ENCODE measurements around the gene ESCO1. TPM values are rescaled to one million over a fixed set of nuclear protein-coding genes. Genes with fewer than 3 reads are reported as not detected.
A peak's percentile ranks its signal among the peaks of the same experiment; 100 is the strongest.

ESCO1 gene
- total and polyA plus RNA-seq, 2 of the 13 experiments (the other 11 are each of a cell fraction or from before 2014, with no cell fraction given), result 6.3 to 19.4 TPM

DNA sequence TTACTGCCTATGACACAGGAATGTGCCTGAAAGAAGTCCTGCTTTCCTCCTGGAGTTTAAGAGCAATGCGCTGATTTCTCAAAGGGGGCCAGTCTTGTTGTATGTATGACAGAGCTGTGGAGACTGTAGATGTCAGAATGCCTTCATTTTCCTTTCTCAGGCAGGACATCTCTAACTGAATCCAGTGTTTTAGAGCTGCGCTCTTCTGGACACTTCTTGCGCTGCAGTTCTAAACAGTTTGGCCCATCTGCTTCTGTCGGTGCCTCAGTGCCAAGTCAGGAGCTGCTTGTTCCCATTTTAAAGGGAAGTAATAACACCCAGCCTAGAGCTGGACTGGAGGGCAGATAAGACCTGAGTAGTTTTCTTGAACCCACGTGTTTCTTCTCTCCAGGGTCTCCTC is 91.4 kb downstream of the ESCO1 start (continued):
- no peak for TF ChIP-seq SALL2 (CRISPR knock-in tag; IDR thresholded peaks at IDR 0.05)

DNA sequence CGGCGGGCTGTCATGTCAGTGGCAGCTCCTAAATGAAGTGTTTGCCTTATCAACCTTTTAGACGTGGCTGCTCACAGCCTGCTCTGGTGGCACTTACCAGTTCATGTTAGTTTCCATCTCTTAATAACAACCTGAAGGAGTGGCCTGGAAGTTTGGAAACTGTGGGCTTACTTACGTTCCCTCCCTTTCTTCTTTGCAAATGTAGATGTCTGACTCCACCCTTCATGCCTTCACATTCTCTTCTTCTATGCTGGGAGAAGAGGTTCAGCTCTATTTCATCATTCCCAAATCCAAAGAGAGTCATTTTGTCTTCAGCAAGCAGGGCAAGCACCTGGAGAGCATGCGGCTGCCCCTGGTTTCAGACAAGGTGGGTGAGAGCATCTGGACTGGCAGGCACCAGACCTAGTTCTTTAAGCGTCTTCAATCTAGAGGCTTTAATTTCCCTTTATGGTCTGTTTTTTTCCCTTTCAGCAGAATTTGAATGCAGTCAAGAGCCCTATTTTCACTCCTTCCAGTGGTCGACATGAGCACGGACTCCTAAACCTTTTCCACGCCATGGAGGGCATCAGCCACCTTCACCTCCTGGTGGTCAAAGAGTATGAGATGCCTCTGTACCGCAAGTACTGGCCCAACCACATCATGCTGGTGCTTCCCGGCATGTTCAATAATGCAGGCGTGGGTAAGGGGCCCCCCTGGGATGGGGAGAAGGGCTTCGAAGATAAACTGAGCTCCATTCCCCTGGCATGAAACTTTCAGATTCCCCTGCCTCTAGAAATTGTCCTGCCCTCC is 92.4 kb downstream of the ESCO1 start:
- Histone ChIP-seq H3K4me2 (ENCODE audit: low read depth, low read length) (no peak overlapping the region), H3K27ac (ENCODE audit: extremely low read length, insufficient read depth, low read length) (no peak overlapping the region), H4K20me1 (ENCODE audit: insufficient read depth, low read length) (no peaks in the 10 kb centered on the region), H3K4me1 (ENCODE audit: insufficient read depth, low read length) (peaks cover 16% of the 10 kb centered on the region), H3K4me3 (replicated peaks in 1 of 3; ENCODE audit: insufficient read depth in 1 of 3, low read depth in 2 of 3, low read length in 3 of 3) (no peak overlapping the region), H3K9ac (ENCODE audit: insufficient read depth, low read depth, low read length) (no peak overlapping the region), H2AFZ (ENCODE audit: low read length) (no peak overlapping the region), H3K27me3 (ENCODE audit: control insufficient read depth in 1 of 2, insufficient read depth in 2 of 2, low read length in 2 of 2) (no peaks in the 10 kb centered on the region), H3K79me2 (ENCODE audit: insufficient read depth, low read length) (no peaks in the 10 kb centered on the region), H3K36me3 (replicated peaks in 1 of 2; ENCODE audit: control insufficient read depth in 1 of 2, insufficient read depth in 2 of 2, low read length in 2 of 2) (no peaks in the 10 kb centered on the region), H3K9me3 (ENCODE audit: low read length) (no peaks in the 10 kb centered on the region)
- in situ Hi-C loops (cut with HindIII; ENCODE audit: extremely low pct_ligation_motif_present, low pct_unique_long_range_greater_than_20kb), result no loop called here
- FAIRE-seq, result no peak
- WGBS (ENCODE audit: low lambda C conversion rate), result 94% methylated on average over 12 of the region's 13 CpGs
- intact Hi-C loops (cut with micrococcal nuclease; ENCODE audit: unreplicated experiment), result no loop called here
- ATAC-seq, result peak; percentile 38; the same call in 2 of the 3 replicates
- DNase-seq (ENCODE audit: low spot score), result no peak
- no peak for TF ChIP-seq SRF (IDR thresholded peaks at IDR 0.05; ENCODE audit: low read depth, low read length)
- no peak for TF ChIP-seq PLRG1 (conservative IDR thresholded peaks at IDR 0.05)
- TF ChIP-seq ZFP1 (CRISPR knock-in tag; IDR thresholded peaks at IDR 0.05), result no peak
- no peak for TF ChIP-seq RORA (CRISPR knock-in tag; IDR thresholded peaks at IDR 0.05)
- TF ChIP-seq KMT2A (CRISPR knock-in tag; IDR thresholded peaks at IDR 0.05), result no peak
- no peak for TF ChIP-seq ZNF788 (CRISPR knock-in tag; IDR thresholded peaks at IDR 0.05; ENCODE audit: borderline replicate concordance)
- no peak for TF ChIP-seq U2AF2 (IDR thresholded peaks at IDR 0.05; ENCODE audit: low read depth, low read length)
- no peak for TF ChIP-seq IKZF4 (CRISPR knock-in tag; IDR thresholded peaks at IDR 0.05; ENCODE audit: borderline replicate concordance, low read depth, not compliant biosample characterization)
- TF ChIP-seq MBNL3 (CRISPR knock-in tag; conservative IDR thresholded peaks at IDR 0.05), result no peak
- TF ChIP-seq, protein P1, sequence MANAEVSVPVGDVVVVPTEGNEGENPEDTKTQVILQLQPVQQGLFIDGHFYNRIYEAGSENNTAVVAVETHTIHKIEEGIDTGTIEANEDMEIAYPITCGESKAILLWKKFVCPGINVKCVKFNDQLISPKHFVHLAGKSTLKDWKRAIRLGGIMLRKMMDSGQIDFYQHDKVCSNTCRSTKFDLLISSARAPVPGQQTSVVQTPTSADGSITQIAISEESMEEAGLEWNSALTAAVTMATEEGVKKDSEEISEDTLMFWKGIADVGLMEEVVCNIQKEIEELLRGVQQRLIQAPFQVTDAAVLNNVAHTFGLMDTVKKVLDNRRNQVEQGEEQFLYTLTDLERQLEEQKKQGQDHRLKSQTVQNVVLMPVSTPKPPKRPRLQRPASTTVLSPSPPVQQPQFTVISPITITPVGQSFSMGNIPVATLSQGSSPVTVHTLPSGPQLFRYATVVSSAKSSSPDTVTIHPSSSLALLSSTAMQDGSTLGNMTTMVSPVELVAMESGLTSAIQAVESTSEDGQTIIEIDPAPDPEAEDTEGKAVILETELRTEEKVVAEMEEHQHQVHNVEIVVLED (CRISPR knock-in tag; IDR thresholded peaks at IDR 0.05; ENCODE audit: borderline replicate concordance), result no peak
- TF ChIP-seq HNRNPUL1 (IDR thresholded peaks at IDR 0.05; ENCODE audit: low read depth, low read length), result no peak
- TF ChIP-seq FOXK2 (IDR thresholded peaks at IDR 0.05), result no peak
- TF ChIP-seq ZSCAN29 (CRISPR knock-in tag; conservative IDR thresholded peaks at IDR 0.05), result no peak
- TF ChIP-seq ZNF563 (CRISPR knock-in tag; IDR thresholded peaks at IDR 0.05), result no peak
- TF ChIP-seq ZNF234 (CRISPR knock-in tag; conservative IDR thresholded peaks at IDR 0.05), result no peak
- no peak for TF ChIP-seq ZNF550 (CRISPR knock-in tag; IDR thresholded peaks at IDR 0.05; ENCODE audit: borderline replicate concordance)
- TF ChIP-seq ELF3 (CRISPR knock-in tag; IDR thresholded peaks at IDR 0.05), result no peak
- CTCF ChIA-PET (ENCODE audit: low intra/inter-chr PET ratio, low total read pairs), result no interaction called here
- no TSS peak for BruUV-seq (replicated peaks)
- POLR2A ChIA-PET, result no interaction called here
